ENCODE measurements around the gene SLC25A42.

SLC25A42 gene

GRCh38 chr19:19162495-19162894 lies 98.7 kb downstream of the SLC25A42 start:
- FAIRE-seq: no peak
- TF ChIP-seq POLR2AphosphoS5 (IDR thresholded peaks at IDR 0.05; ENCODE audit: low read depth, low read length): no peak
- TF ChIP-seq TAF1 (IDR thresholded peaks at IDR 0.05; ENCODE audit: borderline replicate concordance, low read depth, low read length): no peak
- no peak for TF ChIP-seq POLR2A (IDR thresholded peaks at IDR 0.05; ENCODE audit: low read depth, low read length)
- DNase-seq (ENCODE audit: insufficient read length): no peak

Measured in GM12892 (cell line).